ENCODE measurements around the gene SYNE2.

SYNE2 gene

GRCh38 chr14:63962906-63963305, 110.1 kb downstream of the SYNE2 start:
- no peak for DNase-seq

GRCh38 chr14:63963439-63963838, 110.6 kb downstream of the SYNE2 start:
- no peak for DNase-seq

GRCh38 chr14:63964113-63964512, 111.3 kb downstream of the SYNE2 start:
- no peak for DNase-seq

GRCh38 chr14:63966407-63966806, 113.6 kb downstream of the SYNE2 start:
- no peak for DNase-seq

- no peak for DNase-seq
These were observed 119.6 kb downstream of the SYNE2 start for GRCh38 chr14:63972323-63972932.

- no peak for DNase-seq
These were observed 121.4 kb downstream of the SYNE2 start for GRCh38 chr14:63974176-63974575.

- no peak for DNase-seq
These were observed 128.8 kb downstream of the SYNE2 start for GRCh38 chr14:63981569-63981968.

- no peak for DNase-seq
These were observed 129.4 kb downstream of the SYNE2 start for GRCh38 chr14:63982156-63982555.

GRCh38 chr14:63982629-63983028, 129.8 kb downstream of the SYNE2 start:
- DNase-seq: no peak

GRCh38 chr14:63986789-63987533, 134.2 kb downstream of the SYNE2 start:
- DNase-seq: no peak

GRCh38 chr14:63988579-63988978, 135.8 kb downstream of the SYNE2 start:
- DNase-seq: no peak

- DNase-seq: no peak
These were observed 139.0 kb downstream of the SYNE2 start for GRCh38 chr14:63991833-63992232.

GRCh38 chr14:63992858-63993257, 140.1 kb downstream of the SYNE2 start:
- DNase-seq: no peak

- DNase-seq: no peak
These were observed 141.2 kb downstream of the SYNE2 start for GRCh38 chr14:63993992-63994391.

GRCh38 chr14:63995285-63995684, 142.5 kb downstream of the SYNE2 start:
- no peak for DNase-seq

GRCh38 chr14:63996016-63996415, 143.2 kb downstream of the SYNE2 start:
- DNase-seq: no peak

GRCh38 chr14:63996625-63997220, 143.9 kb downstream of the SYNE2 start:
- no peak for DNase-seq

GRCh38 chr14:64000749-64001148, 147.9 kb downstream of the SYNE2 start:
- no peak for DNase-seq

GRCh38 chr14:64005822-64006221, 153.0 kb downstream of the SYNE2 start:
- DNase-seq: no peak

- DNase-seq: no peak
These were observed 155.2 kb downstream of the SYNE2 start for GRCh38 chr14:64008016-64008415.

- no peak for DNase-seq
These were observed 159.2 kb downstream of the SYNE2 start for GRCh38 chr14:64012003-64012402.

- DNase-seq: no peak
These were observed 159.9 kb downstream of the SYNE2 start for GRCh38 chr14:64012720-64013119.

- no peak for DNase-seq
These were observed 172.7 kb downstream of the SYNE2 start for GRCh38 chr14:64025479-64025878.

- DNase-seq: no peak
These were observed 173.8 kb downstream of the SYNE2 start for GRCh38 chr14:64026600-64026999.
